Measurements from ENCODE around the gene FAM168B.

DNA sequence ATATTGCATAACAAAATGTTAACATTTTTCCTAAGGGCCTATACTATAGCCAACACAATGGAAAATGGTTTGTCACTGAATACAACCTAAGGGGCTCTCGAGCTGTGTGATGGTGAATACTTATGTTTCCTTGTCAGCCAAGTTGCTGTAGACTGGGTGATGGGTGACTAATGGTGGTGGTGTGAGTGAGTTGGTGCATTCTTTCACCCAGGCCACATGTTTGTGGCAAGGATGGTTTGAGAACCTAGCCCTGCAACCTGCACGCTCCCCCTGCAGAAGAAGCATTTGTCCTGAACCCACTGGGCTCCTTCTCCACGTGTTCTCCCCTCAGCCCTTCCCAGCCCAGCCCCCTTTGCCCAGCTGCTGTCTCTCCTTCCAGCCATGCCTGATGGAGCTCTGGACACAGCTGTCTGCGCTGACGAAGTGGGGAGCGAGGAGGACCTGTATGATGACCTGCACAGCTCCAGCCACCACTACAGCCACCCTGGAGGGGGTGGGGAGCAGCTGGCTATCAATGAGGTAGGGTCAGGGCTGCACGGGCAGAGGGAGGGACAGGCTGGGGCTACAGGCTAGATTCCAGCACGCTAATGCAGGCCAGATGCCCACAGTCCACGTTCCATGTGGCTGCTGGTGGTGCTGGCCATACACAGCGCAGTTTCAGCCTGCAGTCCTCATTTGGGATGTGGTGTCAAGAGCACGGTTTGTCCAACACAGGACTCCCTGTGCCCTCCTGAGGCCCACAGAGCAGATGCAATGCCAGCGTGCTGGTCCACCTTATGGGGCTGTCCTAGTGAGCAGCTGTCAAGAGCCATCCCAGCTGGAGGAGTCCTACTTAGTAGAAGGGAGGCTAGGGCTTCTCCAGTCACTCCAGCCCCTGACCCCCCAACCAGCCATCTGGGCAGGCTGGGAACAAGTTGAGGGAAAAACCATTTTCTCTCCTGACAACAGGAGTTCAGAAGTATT is 65.4 kb downstream of the FAM168B start:
- TF ChIP-seq, protein P1, sequence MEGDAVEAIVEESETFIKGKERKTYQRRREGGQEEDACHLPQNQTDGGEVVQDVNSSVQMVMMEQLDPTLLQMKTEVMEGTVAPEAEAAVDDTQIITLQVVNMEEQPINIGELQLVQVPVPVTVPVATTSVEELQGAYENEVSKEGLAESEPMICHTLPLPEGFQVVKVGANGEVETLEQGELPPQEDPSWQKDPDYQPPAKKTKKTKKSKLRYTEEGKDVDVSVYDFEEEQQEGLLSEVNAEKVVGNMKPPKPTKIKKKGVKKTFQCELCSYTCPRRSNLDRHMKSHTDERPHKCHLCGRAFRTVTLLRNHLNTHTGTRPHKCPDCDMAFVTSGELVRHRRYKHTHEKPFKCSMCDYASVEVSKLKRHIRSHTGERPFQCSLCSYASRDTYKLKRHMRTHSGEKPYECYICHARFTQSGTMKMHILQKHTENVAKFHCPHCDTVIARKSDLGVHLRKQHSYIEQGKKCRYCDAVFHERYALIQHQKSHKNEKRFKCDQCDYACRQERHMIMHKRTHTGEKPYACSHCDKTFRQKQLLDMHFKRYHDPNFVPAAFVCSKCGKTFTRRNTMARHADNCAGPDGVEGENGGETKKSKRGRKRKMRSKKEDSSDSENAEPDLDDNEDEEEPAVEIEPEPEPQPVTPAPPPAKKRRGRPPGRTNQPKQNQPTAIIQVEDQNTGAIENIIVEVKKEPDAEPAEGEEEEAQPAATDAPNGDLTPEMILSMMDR (IDR thresholded peaks at IDR 0.05): no peak
- no peak for TF ChIP-seq POLR2A (IDR thresholded peaks at IDR 0.05)
